ENCODE results near the gene NLRP8. TPM values are rescaled to one million over a fixed set of nuclear protein-coding genes. Genes with fewer than 3 reads are reported as not detected.
"Not testable (repeated sequence)": the region's sequence is repeated elsewhere in the genome, so short reads cannot be mapped to it uniquely, and the experiment has no call there.

Gene NLRP8
- polyA plus RNA-seq, 12 donors, result not detected

DNA sequence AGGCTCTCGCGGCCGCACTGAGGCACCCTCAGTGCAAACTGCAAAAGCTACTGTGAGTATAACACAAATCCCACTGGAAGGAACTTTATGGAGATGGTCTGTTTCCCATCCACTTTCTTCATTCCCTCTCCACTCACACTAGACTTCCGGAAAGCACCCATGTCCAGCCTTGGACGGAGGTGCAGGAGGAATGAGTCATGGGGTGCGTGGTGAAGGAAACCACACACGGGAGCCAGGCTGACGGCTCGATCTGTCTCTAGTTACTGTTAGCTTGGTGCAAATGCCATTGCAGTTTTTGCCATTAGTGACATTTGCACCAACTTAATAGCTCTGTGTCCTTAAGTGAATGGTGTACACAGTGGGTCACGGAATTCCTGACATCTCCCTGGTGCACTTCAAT lies 14.6 kb downstream of the NLRP8 start:
- DNase-seq, result no peak

DNA sequence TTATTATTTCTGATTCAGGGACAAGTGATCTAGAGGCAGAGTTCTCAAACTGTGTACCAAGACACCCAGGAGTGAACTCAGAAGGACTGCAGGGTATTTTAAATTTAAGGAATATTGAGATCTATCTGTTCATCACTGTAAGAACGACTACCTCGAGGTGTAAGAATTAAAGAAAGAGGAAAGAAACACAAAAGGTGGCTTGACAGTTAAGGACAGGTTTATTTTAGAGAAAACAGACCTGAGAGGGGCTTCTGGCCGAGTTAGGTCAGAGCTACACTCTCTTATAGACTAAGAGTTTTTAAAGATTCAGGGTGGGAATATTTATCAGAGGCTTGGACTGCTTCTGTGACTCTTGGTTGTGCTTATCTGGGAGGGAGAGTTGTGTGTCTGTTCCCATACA lies 26.4 kb downstream of the NLRP8 start:
- no peak for DNase-seq

DNA sequence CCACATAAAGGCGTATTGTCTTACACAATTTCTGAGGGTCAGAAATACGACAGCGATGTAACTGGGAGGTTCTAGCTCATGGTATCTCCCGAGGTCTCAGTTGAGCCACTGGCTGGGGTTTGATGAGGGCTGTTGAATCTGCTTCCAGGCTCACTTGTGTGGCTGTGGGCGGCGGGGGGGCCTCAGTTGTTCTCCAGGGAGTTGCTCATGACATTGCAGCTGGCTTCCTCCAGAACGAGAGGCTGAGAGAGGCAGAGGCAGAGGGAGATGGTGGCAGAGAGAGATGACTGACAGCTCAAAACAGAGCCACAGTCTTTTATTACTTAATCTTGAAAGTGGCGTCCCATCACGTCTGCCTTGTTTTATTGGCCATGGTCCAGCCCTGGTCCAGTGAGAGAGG lies 32.8 kb downstream of the NLRP8 start:
- DNase-seq, result no peak

DNA sequence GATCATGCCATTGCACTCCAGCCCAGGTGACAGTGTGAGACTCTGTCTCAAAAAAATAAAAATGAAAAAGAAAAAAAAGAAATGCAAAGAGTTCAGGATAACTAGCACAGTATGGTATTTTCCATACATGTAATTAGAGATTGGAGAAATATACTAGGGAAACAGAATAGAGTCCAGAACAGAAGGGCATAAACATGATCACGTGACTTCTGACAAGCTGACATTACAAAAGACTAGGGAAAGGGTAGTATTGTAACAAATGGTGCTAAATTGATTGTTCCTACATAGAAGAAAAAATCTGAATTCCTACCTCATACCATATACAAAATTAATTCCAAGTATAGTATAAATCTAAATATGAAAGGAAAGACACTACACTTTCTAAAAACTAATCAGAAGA lies 37.6 kb downstream of the NLRP8 start:
- DNase-seq, result no peak

DNA sequence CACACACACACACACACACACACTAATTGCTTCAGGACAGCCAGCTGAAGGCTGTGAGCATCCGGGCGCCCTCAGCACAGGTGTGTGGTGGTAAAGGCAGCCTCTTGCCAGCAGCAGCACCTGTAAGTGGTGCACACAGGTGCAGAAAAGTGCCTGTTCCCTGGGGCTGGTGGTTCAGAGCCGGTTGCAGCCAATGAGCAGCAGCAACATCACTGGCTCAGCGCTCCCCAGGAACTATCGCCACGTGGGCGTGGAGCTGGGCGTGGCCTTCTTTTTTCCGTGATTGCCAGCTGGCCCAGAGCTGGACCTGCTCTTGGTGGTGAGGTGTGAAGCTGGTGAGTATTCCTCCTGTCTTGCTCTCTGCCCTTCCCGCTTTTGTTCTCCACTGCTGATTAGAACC lies 38.9 kb downstream of the NLRP8 start, which contains the start of gene NLRP5:
NLRP5 (plus strand) TSS at position 289 of the 400 bp plus-strand sequence.
- no peak for DNase-seq

DNA sequence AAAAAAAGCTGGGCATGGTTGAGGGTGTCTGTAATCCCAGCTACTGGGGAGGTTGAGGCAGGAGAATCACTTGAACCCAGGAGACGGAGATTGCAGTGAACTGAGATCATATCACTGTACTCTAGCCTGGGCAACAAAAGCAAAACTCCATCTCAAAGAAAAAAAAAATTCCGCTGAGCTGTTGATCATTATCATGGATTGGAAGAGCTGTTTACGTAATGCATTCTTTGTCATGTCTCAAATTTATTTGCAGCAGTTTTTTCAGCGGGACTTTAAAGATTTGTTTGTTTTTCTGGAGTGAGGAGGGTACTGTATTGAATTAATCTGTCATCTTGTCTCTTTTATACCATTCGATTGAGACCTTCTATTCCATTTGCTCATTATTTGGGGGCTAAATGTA lies 43.2 kb downstream of the NLRP8 start:
- DNase-seq, result no peak

DNA sequence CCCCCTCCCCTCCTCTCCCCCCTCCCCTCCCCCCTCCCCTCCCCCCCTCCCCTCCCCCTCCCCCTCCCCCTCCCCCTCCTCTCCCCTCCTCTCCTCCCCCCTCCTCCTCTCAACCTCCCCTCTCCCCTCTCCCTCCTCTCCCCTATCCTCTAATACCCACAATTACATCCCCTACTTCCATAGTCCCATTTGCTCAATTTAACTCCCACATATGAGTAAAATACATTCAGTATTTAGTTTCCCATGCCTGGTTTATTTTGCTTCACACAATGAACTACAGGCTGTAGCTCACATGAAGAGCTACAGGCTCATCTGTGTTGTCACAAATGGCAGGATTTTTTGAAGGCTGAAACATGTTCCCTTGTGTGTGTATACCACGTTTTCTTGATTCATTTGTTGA lies 45.9 kb downstream of the NLRP8 start:
- no peak for DNase-seq

DNA sequence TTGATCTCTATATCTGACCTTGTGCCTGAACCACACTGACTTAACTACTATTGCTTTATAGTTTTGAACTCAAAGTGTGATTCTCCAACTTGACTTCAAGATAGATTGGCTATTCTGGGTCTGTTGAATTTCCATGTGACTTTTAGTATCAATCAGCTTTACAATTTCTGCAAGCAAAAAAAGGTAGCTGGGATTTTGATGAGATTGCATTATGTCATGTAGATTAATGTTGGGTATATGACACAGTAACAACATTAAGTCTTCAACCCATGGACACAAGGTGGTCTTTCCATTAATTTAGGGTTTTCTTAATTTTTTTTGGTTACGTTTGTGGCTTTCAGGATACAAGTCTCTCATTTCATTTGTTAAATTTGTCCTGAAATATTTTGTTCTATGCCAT lies 67.1 kb downstream of the NLRP8 start:
- no peak for DNase-seq

DNA sequence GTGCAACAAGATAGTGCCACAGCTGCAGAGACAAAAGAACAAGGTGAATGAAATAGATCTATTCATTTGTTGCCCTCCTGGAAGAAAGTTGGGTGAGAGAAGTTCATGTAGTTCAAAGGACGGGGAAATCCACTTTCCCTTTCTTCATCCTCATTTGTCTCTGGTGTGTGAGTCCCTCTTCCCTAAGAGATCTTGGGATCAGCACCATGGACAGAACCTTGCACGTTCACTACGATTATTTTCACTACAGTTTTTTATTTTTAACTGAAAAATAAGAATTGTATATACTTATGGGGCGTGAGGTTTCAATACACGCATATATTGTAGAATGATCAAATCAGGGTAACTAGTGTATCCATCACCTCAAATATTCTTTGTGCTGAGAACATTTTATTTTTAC lies 68.1 kb downstream of the NLRP8 start:
- no peak for DNase-seq

DNA sequence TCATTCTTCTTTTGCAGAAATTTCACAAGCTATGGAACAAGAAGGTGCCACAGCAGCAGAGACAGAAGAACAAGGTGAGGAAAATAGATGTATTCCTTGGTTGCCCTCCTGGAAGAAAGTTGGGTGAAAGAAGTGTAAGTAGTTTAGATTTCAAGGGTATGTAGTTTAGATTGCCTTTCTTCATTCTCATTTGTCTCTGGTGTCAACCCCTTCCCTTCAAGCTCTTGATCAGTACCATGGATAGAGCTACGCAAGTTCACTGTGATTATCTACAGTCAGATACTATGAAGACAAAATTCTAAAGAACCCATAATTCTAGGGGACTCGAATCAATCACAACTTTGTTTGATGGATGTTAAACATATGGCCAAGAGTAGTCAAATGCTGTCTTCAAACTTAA lies 71.7 kb downstream of the NLRP8 start:
- not testable (repeated sequence) for DNase-seq

DNA sequence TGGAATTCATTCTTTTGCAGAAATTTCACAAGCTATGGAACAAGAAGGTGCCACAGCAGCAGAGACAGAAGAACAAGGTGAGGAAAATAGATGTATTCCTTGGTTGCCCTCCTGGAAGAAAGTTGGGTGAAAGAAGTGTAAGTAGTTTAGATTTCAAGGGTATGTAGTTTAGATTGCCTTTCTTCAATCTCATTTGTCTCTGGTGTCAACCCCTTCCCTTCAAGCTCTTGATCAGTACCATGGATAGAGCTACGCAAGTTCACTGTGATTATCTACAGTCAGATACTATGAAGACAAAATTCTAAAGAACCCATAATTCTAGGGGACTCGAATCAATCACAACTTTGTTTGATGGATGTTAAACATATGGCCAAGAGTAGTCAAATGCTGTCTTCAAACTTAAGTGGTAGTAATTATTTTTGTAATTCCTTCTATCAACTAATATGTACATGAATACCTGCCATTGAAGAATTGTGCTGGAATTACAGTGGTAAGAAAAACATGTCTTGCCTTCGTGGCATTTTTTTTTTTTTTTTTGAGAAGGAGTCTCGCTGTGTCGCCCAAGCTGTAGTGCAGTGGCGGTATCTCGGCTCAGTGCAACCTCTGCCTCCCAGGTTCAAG lies 72.8 kb downstream of the NLRP8 start:
- not testable (repeated sequence) for DNase-seq

DNA sequence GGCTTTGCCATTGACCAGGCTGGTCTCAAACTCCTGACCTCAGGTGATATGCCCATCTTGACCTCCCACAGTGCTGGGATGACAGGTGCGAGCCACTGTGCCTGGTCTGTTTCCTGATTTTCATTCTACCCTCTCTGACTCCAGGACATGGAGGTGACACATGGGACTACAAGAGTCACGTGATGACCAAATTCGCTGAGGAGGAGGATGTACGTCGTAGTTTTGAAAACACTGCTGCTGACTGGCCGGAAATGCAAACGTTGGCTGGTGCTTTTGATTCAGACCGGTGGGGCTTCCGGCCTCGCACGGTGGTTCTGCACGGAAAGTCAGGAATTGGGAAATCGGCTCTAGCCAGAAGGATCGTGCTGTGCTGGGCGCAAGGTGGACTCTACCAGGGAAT lies 79.1 kb downstream of the NLRP8 start:
- no peak for DNase-seq

Other genes starting within 250 kb of the NLRP8 start
- not detected for gene NLRP9, start 209.4 kb upstream of the NLRP8 start, polyA plus RNA-seq (ENCODE audit: insufficient read length in 12 of 12)
- gene RFPL4A, start 188.7 kb upstream of the NLRP8 start, polyA plus RNA-seq (ENCODE audit: insufficient read length in 12 of 12), result 1 to 10 TPM in 2 of 12 donors, under 1 TPM in 4, not detected in 6; 0.50 to 1.4 (median 0.66) TPM
- gene RFPL4AL1, start 178.7 kb upstream of the NLRP8 start, polyA plus RNA-seq (ENCODE audit: insufficient read length in 12 of 12), result 1 to 10 TPM in 3 of 12 donors, under 1 TPM in 2, not detected in 7; 0.41 to 1.5 (median 1.3) TPM
- under 1 TPM in 1 of 12 donors, not detected in 11; 0.05 TPM for gene NLRP11, start 115.8 kb upstream of the NLRP8 start, polyA plus RNA-seq (ENCODE audit: insufficient read length in 12 of 12)
- gene NLRP4, start 111.3 kb upstream of the NLRP8 start, polyA plus RNA-seq (ENCODE audit: insufficient read length in 12 of 12), result not detected
- not detected for gene NLRP13, start 15.5 kb upstream of the NLRP8 start, polyA plus RNA-seq (ENCODE audit: insufficient read length in 12 of 12)
- not detected for gene NLRP5, start 38.9 kb downstream of the NLRP8 start, polyA plus RNA-seq (ENCODE audit: insufficient read length in 12 of 12)
- gene ZNF787, start 173.5 kb downstream of the NLRP8 start, polyA plus RNA-seq (ENCODE audit: insufficient read length in 12 of 12), result 10 to 100 TPM in 11 of 12 donors, not detected in 1; 11.1 to 42.9 (median 16.7) TPM
- 10 to 100 TPM in 11 of 12 donors, not detected in 1; 11.5 to 27.0 (median 14.4) TPM for gene ZNF444, start 193.5 kb downstream of the NLRP8 start, polyA plus RNA-seq (ENCODE audit: insufficient read length in 12 of 12)
- gene GALP, start 228.2 kb downstream of the NLRP8 start, polyA plus RNA-seq (ENCODE audit: insufficient read length in 12 of 12), result not detected
- gene ZSCAN5B, start 250.0 kb downstream of the NLRP8 start, polyA plus RNA-seq (ENCODE audit: insufficient read length in 12 of 12), result under 1 TPM in 3 of 12 donors, not detected in 9; 0.13 to 0.27 (median 0.23) TPM

Measured in muscle of arm (tissue), 12 donors.